ENCODE results near the gene MROH8. TPM values are rescaled to one million over a fixed set of nuclear protein-coding genes. Genes with fewer than 3 reads are reported as not detected.

Gene MROH8
- polyA plus RNA-seq, 1 of the 3 experiments (the other 2 are of a cell fraction) = 3.5 TPM

- peaks cover 4% of the 10 kb centered on the region for H3F3A ChIP-seq (replicated peaks; ENCODE audit: insufficient read depth)
- ChIA-PET CTCF (interaction anchor here (0.9 to 14.0 kb wide), 7 partner anchors 9 to 345 kb away, joined by 3 to 280 read pairs (median 10); partner anchors contain the start of gene BLCAP), POLR2A (no interaction called here)
- WGBS (ENCODE audit: low lambda C conversion rate) = 99% methylated on average over 8 of the region's 8 CpGs
- H3K9ac ChIP-seq = no peak overlapping the region
- H3K4me3 ChIP-seq (ENCODE audit: low read depth in 2 of 2, low read length in 1 of 2) = no peak overlapping the region
- H3K27me3 ChIP-seq (ENCODE audit: insufficient read depth) = no peaks in the 10 kb centered on the region
- no peak overlapping the region for H3K27ac ChIP-seq (ENCODE audit: low read depth in 2 of 2, low read length in 1 of 2)
- no peak for DNase-seq
- TF ChIP-seq CTCF (IDR thresholded peaks at IDR 0.05) (no peak), RXRA (IDR thresholded peaks at IDR 0.05; ENCODE audit: borderline replicate concordance, low read depth) (no peak), FOXJ3 (CRISPR knock-in tag; IDR thresholded peaks at IDR 0.05) (no peak), GABPA (IDR thresholded peaks at IDR 0.05; ENCODE audit: low read depth) (no peak), USF1 (IDR thresholded peaks at IDR 0.05; ENCODE audit: borderline replicate concordance, low read depth) (no peak), ZBTB33 (IDR thresholded peaks at IDR 0.05; ENCODE audit: borderline replicate concordance, low read depth) (no peak), TAF1 (IDR thresholded peaks at IDR 0.05; ENCODE audit: borderline replicate concordance, low read depth, low read length) (no peak), EZH2phosphoT487 (IDR thresholded peaks at IDR 0.05; ENCODE audit: borderline replicate concordance, low read depth) (no peak), EP300 (IDR thresholded peaks at IDR 0.05; ENCODE audit: borderline replicate concordance in 1 of 2, low read depth in 1 of 2, low read length in 1 of 2) (no peak), MAX (IDR thresholded peaks at IDR 0.05; ENCODE audit: low read depth) (no peak), GATA2 (CRISPR knock-in tag; IDR thresholded peaks at IDR 0.05) (no peak), POLR2AphosphoS5 (IDR thresholded peaks at IDR 0.05; ENCODE audit: low read depth, low read length) (no peak), RCOR1 (IDR thresholded peaks at IDR 0.05; ENCODE audit: low read length) (no peak), SMC3 (IDR thresholded peaks at IDR 0.05; ENCODE audit: low read depth, low read length) (no peak), PBX3 (IDR thresholded peaks at IDR 0.05) (no peak), CHD2 (IDR thresholded peaks at IDR 0.05; ENCODE audit: low read length, partially characterized antibody) (no peak)
- H3K36me3 ChIP-seq (replicated peaks in 1 of 2; ENCODE audit: control insufficient read depth in 1 of 2, insufficient read depth in 2 of 2, low read length in 1 of 2) = peaks cover 18 to 24% of the 10 kb centered on the region in 2 experiments
- no peaks in the 10 kb centered on the region for H3K9me2 ChIP-seq
- H3K9me3 ChIP-seq = no peaks in the 10 kb centered on the region
- H2AFZ ChIP-seq (ENCODE audit: low read depth) = no peak overlapping the region
- peaks cover 76% of the 10 kb centered on the region for H4K20me1 ChIP-seq (ENCODE audit: insufficient read depth)
- peaks cover 4 to 5% of the 10 kb centered on the region in 2 experiments; a peak in 2 of 4 replicates for H3K4me1 ChIP-seq (ENCODE audit: control insufficient read depth in 1 of 2, insufficient read depth in 2 of 2, low read depth in 1 of 2, low read length in 1 of 2)
- H3K79me2 ChIP-seq (ENCODE audit: insufficient read depth) = peaks cover 99% of the 10 kb centered on the region
- H3K4me2 ChIP-seq = no peak overlapping the region
These were observed 14.5 kb upstream of the MROH8 start for GRCh38 chr20:37193821-37194220.
